Measurements from ENCODE around the gene NWD2.

GRCh38 chr4:37389366-37389765 lies 144.8 kb downstream of the NWD2 start:
- TF ChIP-seq EZH2 (IDR thresholded peaks at IDR 0.05; ENCODE audit: borderline replicate concordance, insufficient read depth, low read length, poor library complexity, severe bottlenecking) = no peak
- TF ChIP-seq, protein P1, sequence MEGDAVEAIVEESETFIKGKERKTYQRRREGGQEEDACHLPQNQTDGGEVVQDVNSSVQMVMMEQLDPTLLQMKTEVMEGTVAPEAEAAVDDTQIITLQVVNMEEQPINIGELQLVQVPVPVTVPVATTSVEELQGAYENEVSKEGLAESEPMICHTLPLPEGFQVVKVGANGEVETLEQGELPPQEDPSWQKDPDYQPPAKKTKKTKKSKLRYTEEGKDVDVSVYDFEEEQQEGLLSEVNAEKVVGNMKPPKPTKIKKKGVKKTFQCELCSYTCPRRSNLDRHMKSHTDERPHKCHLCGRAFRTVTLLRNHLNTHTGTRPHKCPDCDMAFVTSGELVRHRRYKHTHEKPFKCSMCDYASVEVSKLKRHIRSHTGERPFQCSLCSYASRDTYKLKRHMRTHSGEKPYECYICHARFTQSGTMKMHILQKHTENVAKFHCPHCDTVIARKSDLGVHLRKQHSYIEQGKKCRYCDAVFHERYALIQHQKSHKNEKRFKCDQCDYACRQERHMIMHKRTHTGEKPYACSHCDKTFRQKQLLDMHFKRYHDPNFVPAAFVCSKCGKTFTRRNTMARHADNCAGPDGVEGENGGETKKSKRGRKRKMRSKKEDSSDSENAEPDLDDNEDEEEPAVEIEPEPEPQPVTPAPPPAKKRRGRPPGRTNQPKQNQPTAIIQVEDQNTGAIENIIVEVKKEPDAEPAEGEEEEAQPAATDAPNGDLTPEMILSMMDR (IDR thresholded peaks at IDR 0.05; ENCODE audit: poor library complexity, severe bottlenecking) = no peak
- TF ChIP-seq EP300 (conservative IDR thresholded peaks at IDR 0.05; ENCODE audit: poor library complexity, severe bottlenecking) = no peak
